C4-2B (cell line): ENCODE results near the gene RAPGEF4.

ENCODE experiments used
- ZFX ChIP-seq: fragments of 450-650 bp; IDR thresholded peaks from 2 replicates; pipeline ENCODE4 v1.6.1; 2017
- TF ChIP-seq, protein P1 (sequence below): fragments of 450-650 bp; conservative IDR thresholded peaks from 2 replicates; pipeline ENCODE4 v1.5.1; 2017; ENCODE audit warnings: mild to moderate bottlenecking

DNA sequence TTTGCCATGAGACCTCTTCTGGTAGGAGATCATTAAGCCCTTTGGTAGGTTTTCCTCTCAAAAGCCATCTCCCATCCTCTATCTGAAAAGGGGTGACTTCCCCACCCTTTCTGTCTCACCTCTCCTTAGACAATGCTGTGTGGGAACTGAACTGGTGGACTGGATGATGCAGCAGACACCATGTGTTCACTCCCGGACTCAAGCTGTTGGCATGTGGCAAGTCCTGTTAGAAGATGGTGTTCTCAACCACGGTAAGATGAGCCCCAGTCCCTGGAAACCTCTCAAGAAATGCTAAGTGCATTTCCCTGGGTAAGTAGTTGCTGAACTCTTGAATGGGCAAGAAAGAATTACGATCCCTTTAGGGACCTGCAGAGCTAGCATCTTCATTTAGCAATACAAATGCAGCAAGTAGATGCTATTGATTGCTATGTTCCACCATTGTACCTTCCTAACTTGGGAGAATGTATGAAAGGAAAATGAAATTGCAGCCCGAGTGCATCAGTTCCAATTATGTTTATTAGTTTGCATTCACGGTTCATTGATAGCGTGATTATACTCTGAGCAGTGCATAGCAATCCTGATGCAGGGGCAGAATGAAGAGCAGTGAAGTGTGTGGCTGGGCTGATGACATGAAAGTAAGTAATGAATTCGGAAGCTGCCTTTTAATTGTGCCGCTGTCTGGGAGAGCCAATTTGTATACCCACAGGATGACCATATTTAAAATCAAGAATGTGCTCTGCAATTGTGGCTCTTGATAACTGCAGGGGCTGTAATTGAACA lies 230.0 kb downstream of the RAPGEF4 start:
- TF ChIP-seq, protein P1, sequence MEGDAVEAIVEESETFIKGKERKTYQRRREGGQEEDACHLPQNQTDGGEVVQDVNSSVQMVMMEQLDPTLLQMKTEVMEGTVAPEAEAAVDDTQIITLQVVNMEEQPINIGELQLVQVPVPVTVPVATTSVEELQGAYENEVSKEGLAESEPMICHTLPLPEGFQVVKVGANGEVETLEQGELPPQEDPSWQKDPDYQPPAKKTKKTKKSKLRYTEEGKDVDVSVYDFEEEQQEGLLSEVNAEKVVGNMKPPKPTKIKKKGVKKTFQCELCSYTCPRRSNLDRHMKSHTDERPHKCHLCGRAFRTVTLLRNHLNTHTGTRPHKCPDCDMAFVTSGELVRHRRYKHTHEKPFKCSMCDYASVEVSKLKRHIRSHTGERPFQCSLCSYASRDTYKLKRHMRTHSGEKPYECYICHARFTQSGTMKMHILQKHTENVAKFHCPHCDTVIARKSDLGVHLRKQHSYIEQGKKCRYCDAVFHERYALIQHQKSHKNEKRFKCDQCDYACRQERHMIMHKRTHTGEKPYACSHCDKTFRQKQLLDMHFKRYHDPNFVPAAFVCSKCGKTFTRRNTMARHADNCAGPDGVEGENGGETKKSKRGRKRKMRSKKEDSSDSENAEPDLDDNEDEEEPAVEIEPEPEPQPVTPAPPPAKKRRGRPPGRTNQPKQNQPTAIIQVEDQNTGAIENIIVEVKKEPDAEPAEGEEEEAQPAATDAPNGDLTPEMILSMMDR: no peak
- no peak for TF ChIP-seq ZFX
